ENCODE measurements around the gene COL11A2. TPM values are rescaled to one million over a fixed set of nuclear protein-coding genes. Genes with fewer than 3 reads are reported as not detected.

Gene COL11A2
- total and polyA plus RNA-seq, 2 of the 13 experiments (the other 11 are each of a cell fraction or from before 2014, with no cell fraction given), result 0.55 TPM

GRCh38 chr6:33213166-33213988, 21.1 kb upstream of the COL11A2 start (continued):
- TF ChIP-seq ATF7-NPFF (CRISPR knock-in tag; IDR thresholded peaks at IDR 0.05; ENCODE audit: low read depth), result no peak
- no peak for TF ChIP-seq SKIL (CRISPR knock-in tag; IDR thresholded peaks at IDR 0.05; ENCODE audit: borderline replicate concordance)
- TF ChIP-seq ZNF781 (CRISPR knock-in tag; IDR thresholded peaks at IDR 0.05; ENCODE audit: borderline replicate concordance, not compliant biosample characterization), result no peak
- TF ChIP-seq RARA (CRISPR knock-in tag; IDR thresholded peaks at IDR 0.05), result no peak
- TF ChIP-seq, protein P1, sequence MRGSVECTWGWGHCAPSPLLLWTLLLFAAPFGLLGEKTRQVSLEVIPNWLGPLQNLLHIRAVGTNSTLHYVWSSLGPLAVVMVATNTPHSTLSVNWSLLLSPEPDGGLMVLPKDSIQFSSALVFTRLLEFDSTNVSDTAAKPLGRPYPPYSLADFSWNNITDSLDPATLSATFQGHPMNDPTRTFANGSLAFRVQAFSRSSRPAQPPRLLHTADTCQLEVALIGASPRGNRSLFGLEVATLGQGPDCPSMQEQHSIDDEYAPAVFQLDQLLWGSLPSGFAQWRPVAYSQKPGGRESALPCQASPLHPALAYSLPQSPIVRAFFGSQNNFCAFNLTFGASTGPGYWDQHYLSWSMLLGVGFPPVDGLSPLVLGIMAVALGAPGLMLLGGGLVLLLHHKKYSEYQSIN (CRISPR knock-in tag; IDR thresholded peaks at IDR 0.05; ENCODE audit: borderline replicate concordance), result no peak
- no peak for TF ChIP-seq RFX5 (IDR thresholded peaks at IDR 0.05; ENCODE audit: low read depth, low read length)
- TF ChIP-seq KLF6 (CRISPR knock-in tag; IDR thresholded peaks at IDR 0.05), result no peak
- peak; percentile 59 for TF ChIP-seq SRSF4 (IDR thresholded peaks at IDR 0.05; ENCODE audit: low read depth, low read length, poor library complexity, severe bottlenecking)
- TF ChIP-seq HHEX (CRISPR knock-in tag; IDR thresholded peaks at IDR 0.05), result no peak
- TF ChIP-seq CHD2 (IDR thresholded peaks at IDR 0.05; ENCODE audit: low read depth, low read length), result no peak
- no peak for TF ChIP-seq RAD21 (CRISPR knock-in tag; IDR thresholded peaks at IDR 0.05)
- TF ChIP-seq MTF1 (CRISPR knock-in tag; IDR thresholded peaks at IDR 0.05), result no peak
- 0 out of 2 replicates have a peak, but pooled peaks have one; percentile 10 for TF ChIP-seq ZNF605 (CRISPR knock-in tag; IDR thresholded peaks at IDR 0.05)
- no peak for TF ChIP-seq NFRKB (IDR thresholded peaks at IDR 0.05)
- TF ChIP-seq ZNF383 (CRISPR knock-in tag; IDR thresholded peaks at IDR 0.05; ENCODE audit: borderline replicate concordance), result no peak
- TF ChIP-seq SPEN (CRISPR knock-in tag; IDR thresholded peaks at IDR 0.05; ENCODE audit: low read depth), result no peak
- TF ChIP-seq ZNF709 (CRISPR knock-in tag; IDR thresholded peaks at IDR 0.05), result no peak
- TF ChIP-seq RBAK (CRISPR knock-in tag; IDR thresholded peaks at IDR 0.05), result no peak
- TF ChIP-seq, protein P2, sequence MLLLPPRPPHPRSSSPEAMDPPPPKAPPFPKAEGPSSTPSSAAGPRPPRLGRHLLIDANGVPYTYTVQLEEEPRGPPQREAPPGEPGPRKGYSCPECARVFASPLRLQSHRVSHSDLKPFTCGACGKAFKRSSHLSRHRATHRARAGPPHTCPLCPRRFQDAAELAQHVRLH (CRISPR knock-in tag; IDR thresholded peaks at IDR 0.05; ENCODE audit: borderline replicate concordance, low read depth), result no peak
- TF ChIP-seq RAD51 (IDR thresholded peaks at IDR 0.05; ENCODE audit: borderline replicate concordance), result no peak
- TF ChIP-seq, protein P3, sequence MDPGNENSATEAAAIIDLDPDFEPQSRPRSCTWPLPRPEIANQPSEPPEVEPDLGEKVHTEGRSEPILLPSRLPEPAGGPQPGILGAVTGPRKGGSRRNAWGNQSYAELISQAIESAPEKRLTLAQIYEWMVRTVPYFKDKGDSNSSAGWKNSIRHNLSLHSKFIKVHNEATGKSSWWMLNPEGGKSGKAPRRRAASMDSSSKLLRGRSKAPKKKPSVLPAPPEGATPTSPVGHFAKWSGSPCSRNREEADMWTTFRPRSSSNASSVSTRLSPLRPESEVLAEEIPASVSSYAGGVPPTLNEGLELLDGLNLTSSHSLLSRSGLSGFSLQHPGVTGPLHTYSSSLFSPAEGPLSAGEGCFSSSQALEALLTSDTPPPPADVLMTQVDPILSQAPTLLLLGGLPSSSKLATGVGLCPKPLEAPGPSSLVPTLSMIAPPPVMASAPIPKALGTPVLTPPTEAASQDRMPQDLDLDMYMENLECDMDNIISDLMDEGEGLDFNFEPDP (CRISPR knock-in tag; conservative IDR thresholded peaks at IDR 0.05), result no peak
- no peak for TF ChIP-seq ZNF589 (CRISPR knock-in tag; conservative IDR thresholded peaks at IDR 0.05)
- no peak for TF ChIP-seq ZNF839 (CRISPR knock-in tag; IDR thresholded peaks at IDR 0.05; ENCODE audit: borderline replicate concordance)
- no peak for TF ChIP-seq ERF (CRISPR knock-in tag; IDR thresholded peaks at IDR 0.05)
- TF ChIP-seq ATF1 (CRISPR knock-in tag; IDR thresholded peaks at IDR 0.05), result no peak
- no peak for TF ChIP-seq ZNF274 (CRISPR knock-in tag; IDR thresholded peaks at IDR 0.05)
- 0 out of 2 replicates have a peak, but pooled peaks have one; percentile 36 for TF ChIP-seq NFATC3 (CRISPR knock-in tag; IDR thresholded peaks at IDR 0.05)
- TF ChIP-seq TBL1XR1 (IDR thresholded peaks at IDR 0.05; ENCODE audit: borderline replicate concordance, low read length, partially characterized antibody), result no peak
